WTC11 (cell line): ENCODE results near the gene SYCP2L. TPM values are rescaled to one million over a fixed set of nuclear protein-coding genes. Genes with fewer than 3 reads are reported as not detected.

ENCODE experiments used
- ATAC-seq: fragments of 200-7000 bp; cut with Tn5 transposase; 2 replicates; pipeline ENCODE4 v1.10.0; 2021; ENCODE audit warnings: mild to moderate bottlenecking, moderate library complexity
- CTCF ChIA-PET: fragments of 300-600 bp; sonication (Branson Sonifier 250); formaldehyde crosslinking; loops from one replicate; lab custom pipeline; 2021; ENCODE audit warnings: antibody characterized with exemption; lab: Charles Lee
- POLR2A ChIA-PET: fragments of 350-600 bp; sonication (Branson Sonifier 250); formaldehyde crosslinking; loops from one replicate; lab custom pipeline; 2021; ENCODE audit warnings: antibody characterized with exemption; lab: Charles Lee
- DNase-seq: peaks from one replicate; pipeline ENCODE4 v3.0.0; 2021; ENCODE audit warnings: low spot score
- H3K27ac Mint-ChIP-seq: 2 replicates; pipeline ENCODE4 v1.8.0; 2021; ENCODE audit warnings: mixed read lengths
- H3K27me3 Mint-ChIP-seq: 2 replicates; pipeline ENCODE4 v1.8.0; 2021; ENCODE audit warnings: low read depth, mild to moderate bottlenecking, moderate library complexity, mixed read lengths
- H3K36me3 Mint-ChIP-seq: 2 replicates; pipeline ENCODE4 v1.8.0; 2021; ENCODE audit warnings: mixed read lengths
- H3K4me1 Mint-ChIP-seq: 2 replicates; pipeline ENCODE4 v1.8.0; 2022; ENCODE audit warnings: mixed read lengths
- H3K4me3 Mint-ChIP-seq: 2 replicates; pipeline ENCODE4 v1.8.0; 2021; ENCODE audit warnings: mild to moderate bottlenecking, moderate library complexity, mixed read lengths
- H3K9me3 Mint-ChIP-seq: 2 replicates; pipeline ENCODE4 v1.8.0; 2021; ENCODE audit warnings: mixed read lengths
- CREB1 ChIP-seq: sonication (generic); formaldehyde crosslinking; IDR thresholded peaks from 2 replicates; pipeline ENCODE4 v1.8.0; 2023; ENCODE audit warnings: mild to moderate bottlenecking, missing genetic modification reagents
- CREM ChIP-seq: sonication (generic); formaldehyde crosslinking; IDR thresholded peaks from 2 replicates; pipeline ENCODE4 v1.8.1; 2022; ENCODE audit warnings: mild to moderate bottlenecking, missing genetic modification reagents, moderate library complexity
- ELF4 ChIP-seq: sonication (generic); formaldehyde crosslinking; IDR thresholded peaks from 2 replicates; pipeline ENCODE4 v1.8.1; 2022; ENCODE audit warnings: low read depth, mild to moderate bottlenecking, moderate library complexity, missing genetic modification reagents
- GRHL2 ChIP-seq: fragments of 250-450 bp; sonication (Bioruptor Pico); IDR thresholded peaks from 2 replicates; pipeline ENCODE4 v1.8.0; 2022; ENCODE audit warnings: mild to moderate bottlenecking, moderate library complexity; ENCODE audit not compliant: insufficient replicate concordance, severe bottlenecking
- IRF2 ChIP-seq: sonication (generic); formaldehyde crosslinking; IDR thresholded peaks from 2 replicates; pipeline ENCODE4 v1.8.0; 2022; ENCODE audit warnings: low read depth, missing genetic modification reagents, borderline replicate concordance
- MXD4 ChIP-seq: fragments of 250-450 bp; sonication (Bioruptor Pico); IDR thresholded peaks from 2 replicates; pipeline ENCODE4 v1.8.0; 2021; ENCODE audit warnings: mild to moderate bottlenecking, moderate library complexity, borderline replicate concordance
- NR1H2 ChIP-seq: sonication (generic); formaldehyde crosslinking; IDR thresholded peaks from 2 replicates; pipeline ENCODE4 v1.9.0; 2021; ENCODE audit warnings: mild to moderate bottlenecking, moderate library complexity, missing genetic modification reagents
- RELA ChIP-seq: sonication (generic); formaldehyde crosslinking; IDR thresholded peaks from 2 replicates; pipeline ENCODE4 v1.8.1; 2022; ENCODE audit warnings: missing genetic modification reagents, mild to moderate bottlenecking, borderline replicate concordance
- SMAD4 ChIP-seq: sonication (generic); formaldehyde crosslinking; IDR thresholded peaks from 2 replicates; pipeline ENCODE4 v1.8.0; 2022; ENCODE audit warnings: mild to moderate bottlenecking, missing genetic modification reagents
- SP1 ChIP-seq: sonication (generic); formaldehyde crosslinking; conservative IDR thresholded peaks from 2 replicates; pipeline ENCODE4 v1.8.1; 2022; ENCODE audit warnings: missing genetic modification reagents
- TP53 ChIP-seq: sonication (generic); formaldehyde crosslinking; IDR thresholded peaks from 2 replicates; pipeline ENCODE4 v1.8.1; 2023; ENCODE audit warnings: mild to moderate bottlenecking, missing genetic modification reagents
- ZNF263 ChIP-seq: sonication (generic); formaldehyde crosslinking; IDR thresholded peaks from 2 replicates; pipeline ENCODE4 v1.8.1; 2022; ENCODE audit warnings: low read depth, mild to moderate bottlenecking, moderate library complexity, missing genetic modification reagents
- ZNF317 ChIP-seq: sonication (generic); formaldehyde crosslinking; IDR thresholded peaks from 2 replicates; pipeline ENCODE4 v1.8.1; 2023; ENCODE audit warnings: low read depth, mild to moderate bottlenecking, moderate library complexity, missing genetic modification reagents, borderline replicate concordance
- total RNA-seq: library from RNA; stranded (reverse); gene quantifications from 3 replicates; pipeline ENCODE4 v1.2.3, GENCODE V29; 2021
- TF ChIP-seq, protein P1 (sequence below): sonication (generic); formaldehyde crosslinking; IDR thresholded peaks from 2 replicates; pipeline ENCODE4 v1.8.1; 2023; ENCODE audit warnings: mild to moderate bottlenecking, missing genetic modification reagents, borderline replicate concordance
- TF ChIP-seq, protein P2 (sequence below): sonication (generic); formaldehyde crosslinking; conservative IDR thresholded peaks from 2 replicates; pipeline ENCODE4 v1.8.1; 2023; ENCODE audit warnings: mild to moderate bottlenecking, low read depth, missing genetic modification reagents, moderate library complexity
- TF ChIP-seq, protein P3 (sequence below): fragments of 250-450 bp; sonication (Bioruptor Pico); IDR thresholded peaks from 2 replicates; pipeline ENCODE4 v1.9.0; 2021; ENCODE audit warnings: mild to moderate bottlenecking, borderline replicate concordance
- TF ChIP-seq, protein P4 (sequence below): sonication (generic); formaldehyde crosslinking; IDR thresholded peaks from 2 replicates; pipeline ENCODE4 v1.8.0; 2022; ENCODE audit warnings: mild to moderate bottlenecking, missing genetic modification reagents

The SYCP2L gene
- total RNA-seq, 1 experiment from 2014 or later: 5.4 TPM

DNA sequence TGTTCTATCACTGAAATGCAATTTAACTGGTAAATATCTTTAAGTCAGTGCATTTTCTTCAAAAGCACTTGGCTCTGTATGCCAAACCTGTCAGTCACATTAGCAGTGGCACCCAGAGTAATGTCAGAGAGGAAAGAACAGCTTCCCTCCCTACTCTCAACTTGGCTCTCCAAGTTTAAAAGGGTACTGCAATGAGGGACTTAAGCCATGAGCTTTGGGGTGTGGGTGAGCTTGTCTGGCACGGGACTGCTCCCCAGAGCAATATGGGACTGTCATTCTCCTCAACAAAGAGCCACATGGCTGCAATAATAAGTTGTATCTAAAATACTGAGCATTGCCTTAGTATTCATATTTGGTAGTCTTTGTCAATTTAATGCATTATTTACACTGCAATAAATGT lies 9.0 kb upstream of the SYCP2L start:
- ChIA-PET CTCF (no interaction called here), POLR2A (no interaction called here)
- ATAC-seq (no peak), DNase-seq (no peak)
- H3K4me3 Mint-ChIP-seq: no peak overlapping the region
- H3K27ac Mint-ChIP-seq: no peak overlapping the region
- H3K9me3 Mint-ChIP-seq: no peaks in the 10 kb centered on the region
- peaks cover 48% of the 10 kb centered on the region for H3K27me3 Mint-ChIP-seq
- peaks cover 13% of the 10 kb centered on the region for H3K4me1 Mint-ChIP-seq
- H3K36me3 Mint-ChIP-seq: no peaks in the 10 kb centered on the region
- no peak for TF ChIP-seq CREB1 (CRISPR knock-in tag)
- TF ChIP-seq CREM (CRISPR knock-in tag): no peak
- TF ChIP-seq SP1: no peak
- TF ChIP-seq TP53 (CRISPR knock-in tag): no peak
- no peak for TF ChIP-seq MXD4 (CRISPR knock-in tag)
- TF ChIP-seq, protein P1, sequence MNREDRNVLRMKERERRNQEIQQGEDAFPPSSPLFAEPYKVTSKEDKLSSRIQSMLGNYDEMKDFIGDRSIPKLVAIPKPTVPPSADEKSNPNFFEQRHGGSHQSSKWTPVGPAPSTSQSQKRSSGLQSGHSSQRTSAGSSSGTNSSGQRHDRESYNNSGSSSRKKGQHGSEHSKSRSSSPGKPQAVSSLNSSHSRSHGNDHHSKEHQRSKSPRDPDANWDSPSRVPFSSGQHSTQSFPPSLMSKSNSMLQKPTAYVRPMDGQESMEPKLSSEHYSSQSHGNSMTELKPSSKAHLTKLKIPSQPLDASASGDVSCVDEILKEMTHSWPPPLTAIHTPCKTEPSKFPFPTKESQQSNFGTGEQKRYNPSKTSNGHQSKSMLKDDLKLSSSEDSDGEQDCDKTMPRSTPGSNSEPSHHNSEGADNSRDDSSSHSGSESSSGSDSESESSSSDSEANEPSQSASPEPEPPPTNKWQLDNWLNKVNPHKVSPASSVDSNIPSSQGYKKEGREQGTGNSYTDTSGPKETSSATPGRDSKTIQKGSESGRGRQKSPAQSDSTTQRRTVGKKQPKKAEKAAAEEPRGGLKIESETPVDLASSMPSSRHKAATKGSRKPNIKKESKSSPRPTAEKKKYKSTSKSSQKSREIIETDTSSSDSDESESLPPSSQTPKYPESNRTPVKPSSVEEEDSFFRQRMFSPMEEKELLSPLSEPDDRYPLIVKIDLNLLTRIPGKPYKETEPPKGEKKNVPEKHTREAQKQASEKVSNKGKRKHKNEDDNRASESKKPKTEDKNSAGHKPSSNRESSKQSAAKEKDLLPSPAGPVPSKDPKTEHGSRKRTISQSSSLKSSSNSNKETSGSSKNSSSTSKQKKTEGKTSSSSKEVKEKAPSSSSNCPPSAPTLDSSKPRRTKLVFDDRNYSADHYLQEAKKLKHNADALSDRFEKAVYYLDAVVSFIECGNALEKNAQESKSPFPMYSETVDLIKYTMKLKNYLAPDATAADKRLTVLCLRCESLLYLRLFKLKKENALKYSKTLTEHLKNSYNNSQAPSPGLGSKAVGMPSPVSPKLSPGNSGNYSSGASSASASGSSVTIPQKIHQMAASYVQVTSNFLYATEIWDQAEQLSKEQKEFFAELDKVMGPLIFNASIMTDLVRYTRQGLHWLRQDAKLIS (CRISPR knock-in tag): no peak
- TF ChIP-seq, protein P2, sequence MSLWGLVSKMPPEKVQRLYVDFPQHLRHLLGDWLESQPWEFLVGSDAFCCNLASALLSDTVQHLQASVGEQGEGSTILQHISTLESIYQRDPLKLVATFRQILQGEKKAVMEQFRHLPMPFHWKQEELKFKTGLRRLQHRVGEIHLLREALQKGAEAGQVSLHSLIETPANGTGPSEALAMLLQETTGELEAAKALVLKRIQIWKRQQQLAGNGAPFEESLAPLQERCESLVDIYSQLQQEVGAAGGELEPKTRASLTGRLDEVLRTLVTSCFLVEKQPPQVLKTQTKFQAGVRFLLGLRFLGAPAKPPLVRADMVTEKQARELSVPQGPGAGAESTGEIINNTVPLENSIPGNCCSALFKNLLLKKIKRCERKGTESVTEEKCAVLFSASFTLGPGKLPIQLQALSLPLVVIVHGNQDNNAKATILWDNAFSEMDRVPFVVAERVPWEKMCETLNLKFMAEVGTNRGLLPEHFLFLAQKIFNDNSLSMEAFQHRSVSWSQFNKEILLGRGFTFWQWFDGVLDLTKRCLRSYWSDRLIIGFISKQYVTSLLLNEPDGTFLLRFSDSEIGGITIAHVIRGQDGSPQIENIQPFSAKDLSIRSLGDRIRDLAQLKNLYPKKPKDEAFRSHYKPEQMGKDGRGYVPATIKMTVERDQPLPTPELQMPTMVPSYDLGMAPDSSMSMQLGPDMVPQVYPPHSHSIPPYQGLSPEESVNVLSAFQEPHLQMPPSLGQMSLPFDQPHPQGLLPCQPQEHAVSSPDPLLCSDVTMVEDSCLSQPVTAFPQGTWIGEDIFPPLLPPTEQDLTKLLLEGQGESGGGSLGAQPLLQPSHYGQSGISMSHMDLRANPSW (CRISPR knock-in tag): no peak
- TF ChIP-seq, protein P3, sequence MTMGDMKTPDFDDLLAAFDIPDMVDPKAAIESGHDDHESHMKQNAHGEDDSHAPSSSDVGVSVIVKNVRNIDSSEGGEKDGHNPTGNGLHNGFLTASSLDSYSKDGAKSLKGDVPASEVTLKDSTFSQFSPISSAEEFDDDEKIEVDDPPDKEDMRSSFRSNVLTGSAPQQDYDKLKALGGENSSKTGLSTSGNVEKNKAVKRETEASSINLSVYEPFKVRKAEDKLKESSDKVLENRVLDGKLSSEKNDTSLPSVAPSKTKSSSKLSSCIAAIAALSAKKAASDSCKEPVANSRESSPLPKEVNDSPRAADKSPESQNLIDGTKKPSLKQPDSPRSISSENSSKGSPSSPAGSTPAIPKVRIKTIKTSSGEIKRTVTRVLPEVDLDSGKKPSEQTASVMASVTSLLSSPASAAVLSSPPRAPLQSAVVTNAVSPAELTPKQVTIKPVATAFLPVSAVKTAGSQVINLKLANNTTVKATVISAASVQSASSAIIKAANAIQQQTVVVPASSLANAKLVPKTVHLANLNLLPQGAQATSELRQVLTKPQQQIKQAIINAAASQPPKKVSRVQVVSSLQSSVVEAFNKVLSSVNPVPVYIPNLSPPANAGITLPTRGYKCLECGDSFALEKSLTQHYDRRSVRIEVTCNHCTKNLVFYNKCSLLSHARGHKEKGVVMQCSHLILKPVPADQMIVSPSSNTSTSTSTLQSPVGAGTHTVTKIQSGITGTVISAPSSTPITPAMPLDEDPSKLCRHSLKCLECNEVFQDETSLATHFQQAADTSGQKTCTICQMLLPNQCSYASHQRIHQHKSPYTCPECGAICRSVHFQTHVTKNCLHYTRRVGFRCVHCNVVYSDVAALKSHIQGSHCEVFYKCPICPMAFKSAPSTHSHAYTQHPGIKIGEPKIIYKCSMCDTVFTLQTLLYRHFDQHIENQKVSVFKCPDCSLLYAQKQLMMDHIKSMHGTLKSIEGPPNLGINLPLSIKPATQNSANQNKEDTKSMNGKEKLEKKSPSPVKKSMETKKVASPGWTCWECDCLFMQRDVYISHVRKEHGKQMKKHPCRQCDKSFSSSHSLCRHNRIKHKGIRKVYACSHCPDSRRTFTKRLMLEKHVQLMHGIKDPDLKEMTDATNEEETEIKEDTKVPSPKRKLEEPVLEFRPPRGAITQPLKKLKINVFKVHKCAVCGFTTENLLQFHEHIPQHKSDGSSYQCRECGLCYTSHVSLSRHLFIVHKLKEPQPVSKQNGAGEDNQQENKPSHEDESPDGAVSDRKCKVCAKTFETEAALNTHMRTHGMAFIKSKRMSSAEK: no peak
- TF ChIP-seq ZNF263 (CRISPR knock-in tag): no peak
- TF ChIP-seq SMAD4 (CRISPR knock-in tag): no peak
- no peak for TF ChIP-seq ELF4 (CRISPR knock-in tag)
- TF ChIP-seq GRHL2 (CRISPR knock-in tag): no peak
- TF ChIP-seq ZNF317 (CRISPR knock-in tag): no peak
- TF ChIP-seq IRF2: no peak
- no peak for TF ChIP-seq NR1H2 (CRISPR knock-in tag)
- TF ChIP-seq, protein P4, sequence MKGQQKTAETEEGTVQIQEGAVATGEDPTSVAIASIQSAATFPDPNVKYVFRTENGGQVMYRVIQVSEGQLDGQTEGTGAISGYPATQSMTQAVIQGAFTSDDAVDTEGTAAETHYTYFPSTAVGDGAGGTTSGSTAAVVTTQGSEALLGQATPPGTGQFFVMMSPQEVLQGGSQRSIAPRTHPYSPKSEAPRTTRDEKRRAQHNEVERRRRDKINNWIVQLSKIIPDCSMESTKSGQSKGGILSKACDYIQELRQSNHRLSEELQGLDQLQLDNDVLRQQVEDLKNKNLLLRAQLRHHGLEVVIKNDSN: no peak
- TF ChIP-seq RELA (CRISPR knock-in tag): no peak
